ENCODE results near the gene NCAPD3. TPM values are rescaled to one million over a fixed set of nuclear protein-coding genes. Genes with fewer than 3 reads are reported as not detected.

Gene NCAPD3
- total RNA-seq, 2 experiments from 2014 or later = 25.7 to 29.6 TPM

GRCh38 chr11:134170919-134171281 lies 52.9 kb downstream of the NCAPD3 start:
- ATAC-seq (ENCODE audit: poor library complexity) = no peak
- peaks cover 76% of the 10 kb centered on the region for H3K36me3 Mint-ChIP-seq (ENCODE audit: low read depth)

GRCh38 chr11:134170177-134170918 lies 53.4 kb downstream of the NCAPD3 start:
- Histone ChIP-seq H3K27me3 (ENCODE audit: control insufficient read depth in 1 of 2, insufficient read depth in 2 of 2, low read length in 2 of 2) (no peaks in the 10 kb centered on the region), H3K36me3 (ENCODE audit: insufficient read depth, low read length) (peaks cover 55% of the 10 kb centered on the region), H3K27ac (ENCODE audit: low read depth in 1 of 2, low read length in 2 of 2) (no peak overlapping the region), H3K4me1 (ENCODE audit: insufficient read depth, low read length) (no peaks in the 10 kb centered on the region), H3K9me3 (ENCODE audit: control insufficient read depth in 1 of 2, insufficient read depth in 1 of 2, low read length in 2 of 2) (no peaks in the 10 kb centered on the region), H3K4me3 (ENCODE audit: low read length) (no peak overlapping the region)
- no peak for TF ChIP-seq CTCF (IDR thresholded peaks at IDR 0.05)
- H3K9me3 Mint-ChIP-seq = no peaks in the 10 kb centered on the region
- H3K4me1 Mint-ChIP-seq (ENCODE audit: low read depth) = no peaks in the 10 kb centered on the region
- H3K27me3 Mint-ChIP-seq = no peaks in the 10 kb centered on the region
- no peak for ATAC-seq (ENCODE audit: poor library complexity)
- peaks cover 74% of the 10 kb centered on the region for H3K36me3 Mint-ChIP-seq (ENCODE audit: low read depth)
- ChIA-PET CTCF (no interaction called here), POLR2A (no interaction called here)
- H3K27ac Mint-ChIP-seq = no peak overlapping the region
- H3K4me3 Mint-ChIP-seq = no peak overlapping the region
- DNase-seq = no peak
- intact Hi-C loops (cut with DNase I, micrococcal nuclease) = no loop called here

More at GRCh38 chr11:134170919-134171281, 52.9 kb downstream of the NCAPD3 start:
- no peak overlapping the region for H3K27ac ChIP-seq (ENCODE audit: low read depth in 1 of 2, low read length in 2 of 2)
- no peaks in the 10 kb centered on the region for H3K4me1 ChIP-seq (ENCODE audit: insufficient read depth, low read length)
- TF ChIP-seq CTCF (IDR thresholded peaks at IDR 0.05) = no peak
- H3K27me3 ChIP-seq (ENCODE audit: control insufficient read depth in 1 of 2, insufficient read depth in 2 of 2, low read length in 2 of 2) = no peaks in the 10 kb centered on the region
- no peaks in the 10 kb centered on the region for H3K9me3 ChIP-seq (ENCODE audit: control insufficient read depth in 1 of 2, insufficient read depth in 1 of 2, low read length in 2 of 2)
- intact Hi-C loops (cut with DNase I, micrococcal nuclease) = no loop called here
- no peaks in the 10 kb centered on the region for H3K27me3 Mint-ChIP-seq
- H3K36me3 ChIP-seq (ENCODE audit: insufficient read depth, low read length) = peaks cover 54% of the 10 kb centered on the region
- no peaks in the 10 kb centered on the region for H3K9me3 Mint-ChIP-seq
- no peak for DNase-seq
- no peak overlapping the region for H3K4me3 ChIP-seq (ENCODE audit: low read length)
- no peak overlapping the region for H3K27ac Mint-ChIP-seq
- ChIA-PET CTCF (no interaction called here), POLR2A (no interaction called here)
- no peaks in the 10 kb centered on the region for H3K4me1 Mint-ChIP-seq (ENCODE audit: low read depth)
- no peak overlapping the region for H3K4me3 Mint-ChIP-seq

GRCh38 chr11:134164490-134165370 lies 59.0 kb downstream of the NCAPD3 start:
- Histone ChIP-seq H3K4me1 (ENCODE audit: insufficient read depth, low read length) (no peaks in the 10 kb centered on the region), H3K27me3 (ENCODE audit: control insufficient read depth in 1 of 2, insufficient read depth in 2 of 2, low read length in 2 of 2) (no peaks in the 10 kb centered on the region), H3K4me3 (ENCODE audit: low read length) (no peak overlapping the region), H3K36me3 (ENCODE audit: insufficient read depth, low read length) (peaks cover 70% of the 10 kb centered on the region), H3K27ac (ENCODE audit: low read depth in 1 of 2, low read length in 2 of 2) (no peak overlapping the region), H3K9me3 (ENCODE audit: control insufficient read depth in 1 of 2, insufficient read depth in 1 of 2, low read length in 2 of 2) (no peaks in the 10 kb centered on the region)
- intact Hi-C loops (cut with DNase I, micrococcal nuclease) = no loop called here
- Mint-ChIP-seq H3K27ac (no peak overlapping the region), H3K36me3 (ENCODE audit: low read depth) (peaks cover 80% of the 10 kb centered on the region), H3K9me3 (no peaks in the 10 kb centered on the region), H3K4me3 (no peak overlapping the region), H3K4me1 (ENCODE audit: low read depth) (no peaks in the 10 kb centered on the region), H3K27me3 (no peaks in the 10 kb centered on the region)
- DNase-seq (no peak), ATAC-seq (ENCODE audit: poor library complexity) (no peak)
- no peak for TF ChIP-seq CTCF (IDR thresholded peaks at IDR 0.05)
- CTCF ChIA-PET = interaction anchor here (1.6 kb wide), 1 partner anchor 38 kb away, joined by 4 read pairs; no protein-coding TSS in a partner anchor
- POLR2A ChIA-PET = no interaction called here
